Measurements from ENCODE around the gene TWF2. TPM values are rescaled to one million over a fixed set of nuclear protein-coding genes. Genes with fewer than 3 reads are reported as not detected.
A peak's percentile ranks its signal among the peaks of the same experiment; 100 is the strongest.

Gene TWF2
- total and polyA plus RNA-seq, 2 of the 13 experiments (the other 11 are each of a cell fraction or from before 2014, with no cell fraction given): 45.5 to 108 TPM

DNA sequence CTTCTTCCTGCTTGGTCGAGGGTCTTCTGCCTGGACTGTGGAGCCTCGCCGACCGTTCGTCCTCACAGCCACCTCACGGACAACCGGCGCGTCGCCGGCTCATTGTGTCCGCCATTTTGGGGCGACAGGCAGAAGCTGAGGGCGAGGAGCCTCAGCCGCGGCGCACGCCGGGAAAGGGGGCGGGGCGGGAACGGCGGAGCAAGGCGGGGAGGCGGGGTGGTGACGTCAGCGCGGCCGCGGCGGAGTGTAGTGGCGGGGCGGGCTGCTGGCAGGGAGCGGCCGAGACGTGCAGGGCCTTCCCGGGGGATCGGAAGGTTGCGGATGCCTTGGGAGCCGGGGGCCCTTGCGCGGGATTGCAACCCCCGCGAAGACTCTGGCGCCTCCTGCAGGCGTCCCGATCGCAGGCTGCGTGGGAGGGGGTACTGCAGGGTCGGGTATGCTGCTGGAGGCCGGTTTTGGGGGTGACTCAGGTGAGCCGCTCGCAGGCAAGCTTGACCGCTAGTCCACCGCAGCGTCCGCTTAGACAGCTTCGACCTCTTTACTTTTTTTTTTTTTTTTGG is 39.6 kb upstream of the TWF2 start, which contains the start of gene WDR82 (continued):
- TF ChIP-seq, protein P1, sequence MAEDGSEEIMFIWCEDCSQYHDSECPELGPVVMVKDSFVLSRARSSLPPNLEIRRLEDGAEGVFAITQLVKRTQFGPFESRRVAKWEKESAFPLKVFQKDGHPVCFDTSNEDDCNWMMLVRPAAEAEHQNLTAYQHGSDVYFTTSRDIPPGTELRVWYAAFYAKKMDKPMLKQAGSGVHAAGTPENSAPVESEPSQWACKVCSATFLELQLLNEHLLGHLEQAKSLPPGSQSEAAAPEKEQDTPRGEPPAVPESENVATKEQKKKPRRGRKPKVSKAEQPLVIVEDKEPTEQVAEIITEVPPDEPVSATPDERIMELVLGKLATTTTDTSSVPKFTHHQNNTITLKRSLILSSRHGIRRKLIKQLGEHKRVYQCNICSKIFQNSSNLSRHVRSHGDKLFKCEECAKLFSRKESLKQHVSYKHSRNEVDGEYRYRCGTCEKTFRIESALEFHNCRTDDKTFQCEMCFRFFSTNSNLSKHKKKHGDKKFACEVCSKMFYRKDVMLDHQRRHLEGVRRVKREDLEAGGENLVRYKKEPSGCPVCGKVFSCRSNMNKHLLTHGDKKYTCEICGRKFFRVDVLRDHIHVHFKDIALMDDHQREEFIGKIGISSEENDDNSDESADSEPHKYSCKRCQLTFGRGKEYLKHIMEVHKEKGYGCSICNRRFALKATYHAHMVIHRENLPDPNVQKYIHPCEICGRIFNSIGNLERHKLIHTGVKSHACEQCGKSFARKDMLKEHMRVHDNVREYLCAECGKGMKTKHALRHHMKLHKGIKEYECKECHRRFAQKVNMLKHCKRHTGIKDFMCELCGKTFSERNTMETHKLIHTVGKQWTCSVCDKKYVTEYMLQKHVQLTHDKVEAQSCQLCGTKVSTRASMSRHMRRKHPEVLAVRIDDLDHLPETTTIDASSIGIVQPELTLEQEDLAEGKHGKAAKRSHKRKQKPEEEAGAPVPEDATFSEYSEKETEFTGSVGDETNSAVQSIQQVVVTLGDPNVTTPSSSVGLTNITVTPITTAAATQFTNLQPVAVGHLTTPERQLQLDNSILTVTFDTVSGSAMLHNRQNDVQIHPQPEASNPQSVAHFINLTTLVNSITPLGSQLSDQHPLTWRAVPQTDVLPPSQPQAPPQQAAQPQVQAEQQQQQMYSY (CRISPR knock-in tag; IDR thresholded peaks at IDR 0.05): 0 out of 2 replicates have a peak, but pooled peaks have one; percentile 15
- TF ChIP-seq ZNF615 (CRISPR knock-in tag; IDR thresholded peaks at IDR 0.05; ENCODE audit: borderline replicate concordance) (no peak), MYC (CRISPR knock-in tag; IDR thresholded peaks at IDR 0.05; ENCODE audit: borderline replicate concordance) (peak; percentile 77), SMARCE1 (IDR thresholded peaks at IDR 0.05; ENCODE audit: borderline replicate concordance) (no peak), ZNF264 (CRISPR knock-in tag; IDR thresholded peaks at IDR 0.05) (peak; percentile 49; the same call in 1 of the 2 replicates), ZNF709 (CRISPR knock-in tag; IDR thresholded peaks at IDR 0.05) (no peak), ZNF556 (CRISPR knock-in tag; IDR thresholded peaks at IDR 0.05; ENCODE audit: borderline replicate concordance) (0 out of 2 replicates have a peak, but pooled peaks have one; percentile 42), ARID2 (CRISPR knock-in tag; IDR thresholded peaks at IDR 0.05; ENCODE audit: borderline replicate concordance) (no peak), ZNF672 (CRISPR knock-in tag; IDR thresholded peaks at IDR 0.05) (no peak), ZC3H4 (CRISPR knock-in tag; IDR thresholded peaks at IDR 0.05; ENCODE audit: borderline replicate concordance) (no peak; the same call in 1 of the 2 replicates), HDAC1 (CRISPR knock-in tag; IDR thresholded peaks at IDR 0.05) (no peak), KLF16 (CRISPR knock-in tag; IDR thresholded peaks at IDR 0.05) (peak in 1 of 2 experiments; percentile 86; a peak in 2 of 4 replicates), ZNF432 (CRISPR knock-in tag; IDR thresholded peaks at IDR 0.05; ENCODE audit: borderline replicate concordance) (no peak), SMAD9 (CRISPR knock-in tag; IDR thresholded peaks at IDR 0.05) (no peak; the same call in 1 of the 2 replicates), FOXK2 (IDR thresholded peaks at IDR 0.05) (no peak), AGO2 (optimal IDR thresholded peaks at IDR 0.05; ENCODE audit: low read depth, low read length) (no peak), ZNF558 (CRISPR knock-in tag; IDR thresholded peaks at IDR 0.05; ENCODE audit: borderline replicate concordance) (0 out of 2 replicates have a peak, but pooled peaks have one; percentile 49), NFYC (CRISPR knock-in tag; IDR thresholded peaks at IDR 0.05) (no peak), ZZZ3 (CRISPR knock-in tag; IDR thresholded peaks at IDR 0.05; ENCODE audit: borderline replicate concordance) (no peak), BCL6 (CRISPR knock-in tag; IDR thresholded peaks at IDR 0.05) (0 out of 2 replicates have a peak, but pooled peaks have one; percentile 30), ZMYM3 (CRISPR knock-in tag; IDR thresholded peaks at IDR 0.05) (no peak), MAZ (IDR thresholded peaks at IDR 0.05; ENCODE audit: borderline replicate concordance, low read depth, low read length) (0 out of 2 replicates have a peak, but pooled peaks have one; percentile 37), MAZ (CRISPR knock-in tag; IDR thresholded peaks at IDR 0.05; ENCODE audit: low read depth) (peak; percentile 94), ARHGAP35 (CRISPR knock-in tag; IDR thresholded peaks at IDR 0.05; ENCODE audit: borderline replicate concordance) (no peak), ZNF660 (CRISPR knock-in tag; IDR thresholded peaks at IDR 0.05; ENCODE audit: borderline replicate concordance, low read depth) (no peak), ZNF496 (CRISPR knock-in tag; IDR thresholded peaks at IDR 0.05; ENCODE audit: insufficient replicate concordance) (no peak)
- TF ChIP-seq, protein P2, sequence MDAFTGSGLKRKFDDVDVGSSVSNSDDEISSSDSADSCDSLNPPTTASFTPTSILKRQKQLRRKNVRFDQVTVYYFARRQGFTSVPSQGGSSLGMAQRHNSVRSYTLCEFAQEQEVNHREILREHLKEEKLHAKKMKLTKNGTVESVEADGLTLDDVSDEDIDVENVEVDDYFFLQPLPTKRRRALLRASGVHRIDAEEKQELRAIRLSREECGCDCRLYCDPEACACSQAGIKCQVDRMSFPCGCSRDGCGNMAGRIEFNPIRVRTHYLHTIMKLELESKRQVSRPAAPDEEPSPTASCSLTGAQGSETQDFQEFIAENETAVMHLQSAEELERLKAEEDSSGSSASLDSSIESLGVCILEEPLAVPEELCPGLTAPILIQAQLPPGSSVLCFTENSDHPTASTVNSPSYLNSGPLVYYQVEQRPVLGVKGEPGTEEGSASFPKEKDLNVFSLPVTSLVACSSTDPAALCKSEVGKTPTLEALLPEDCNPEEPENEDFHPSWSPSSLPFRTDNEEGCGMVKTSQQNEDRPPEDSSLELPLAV (CRISPR knock-in tag; conservative IDR thresholded peaks at IDR 0.05; ENCODE audit: low read depth): no peak
